Measurements from ENCODE around the gene MORC1. TPM values are rescaled to one million over a fixed set of nuclear protein-coding genes. Genes with fewer than 3 reads are reported as not detected.

MORC1 gene
- total RNA-seq, 1 experiment from 2014 or later: not detected

Other genes starting within 250 kb of the MORC1 start
- gene GUCA1C, start 164.3 kb downstream of the MORC1 start, total RNA-seq (2021; ENCODE audit: unreplicated experiment): not detected
- not detected for gene C3orf85, start 18.6 kb upstream of the MORC1 start, total RNA-seq (2021; ENCODE audit: unreplicated experiment)
- gene DPPA2, start 198.4 kb upstream of the MORC1 start, total RNA-seq (2021; ENCODE audit: unreplicated experiment): not detected
- 0.26 TPM for gene DPPA4, start 219.4 kb upstream of the MORC1 start, total RNA-seq (2021; ENCODE audit: unreplicated experiment)

Data from Panc1 (cell line).